CD8-positive, alpha-beta memory T cell (primary cell): ENCODE data around the gene SRPK1. TPM values are rescaled to one million over a fixed set of nuclear protein-coding genes. Genes with fewer than 3 reads are reported as not detected.

Experiments
- CTCF ChIA-PET: fragments of 350-600 bp; sonication (Branson Sonifier 250); formaldehyde crosslinking; loops from one replicate; lab custom pipeline; 2021; ENCODE audit warnings: antibody characterized with exemption; lab: Charles Lee
- POLR2A ChIA-PET: fragments of 350-600 bp; sonication (Branson Sonifier 250); formaldehyde crosslinking; loops from one replicate; lab custom pipeline; 2021; ENCODE audit warnings: antibody characterized with exemption; lab: Charles Lee
- DNase-seq, 5 donors: peaks; one replicate each; pipeline versions ENCODE4 v3.0.0 to v3.0.0-alpha.2; 2020 to 2022; ENCODE audit warnings: mixed read lengths in 1 of 5
- H3K27ac ChIP-seq: one replicate; pipeline ENCODE4 v1.7.0; 2013; ENCODE audit warnings: low read depth, mild to moderate bottlenecking, low read length, moderate library complexity
- H3K27me3 ChIP-seq: 2 replicates; pipeline ENCODE4 v1.7.0; 2013; ENCODE audit warnings: low read length, mild to moderate bottlenecking; ENCODE audit not compliant: insufficient read depth, poor library complexity, severe bottlenecking
- H3K36me3 ChIP-seq: 2 replicates; pipeline ENCODE4 v1.7.0; 2013; ENCODE audit warnings: mild to moderate bottlenecking, low read length, moderate library complexity; ENCODE audit not compliant: insufficient read depth
- H3K4me1 ChIP-seq: 2 replicates; pipeline ENCODE4 v1.7.0; 2013; ENCODE audit warnings: mild to moderate bottlenecking, low read length, moderate library complexity; ENCODE audit not compliant: insufficient read depth
- H3K4me3 ChIP-seq: 2 replicates; pipeline ENCODE4 v1.7.0; 2013; ENCODE audit warnings: mild to moderate bottlenecking, low read length
- H3K9me3 ChIP-seq: 2 replicates; pipeline ENCODE4 v1.7.0; 2013; ENCODE audit warnings: mild to moderate bottlenecking, low read length
- H3K27ac Mint-ChIP-seq, 8 donors: one replicate each; pipeline ENCODE4 v1.8.0; 2020 to 2021; ENCODE audit warnings: mixed read lengths in 8 of 8, mild to moderate bottlenecking in 6 of 8, inconsistent platforms in 3 of 8, moderate library complexity in 3 of 8
- H3K27me3 Mint-ChIP-seq, 2 donors: one replicate each; pipeline ENCODE4 v1.8.0; 2020 to 2021; ENCODE audit warnings: mixed read lengths in 2 of 2, mild to moderate bottlenecking in 1 of 2, moderate library complexity in 1 of 2
- H3K36me3 Mint-ChIP-seq, 3 donors: one replicate each; pipeline ENCODE4 v1.8.0; 2020 to 2021; ENCODE audit warnings: mixed read lengths in 3 of 3, inconsistent platforms in 1 of 3, mild to moderate bottlenecking in 1 of 3
- H3K4me1 Mint-ChIP-seq, 3 donors: one replicate each; pipeline ENCODE4 v1.8.0; 2020 to 2021; ENCODE audit warnings: mixed read lengths in 3 of 3, inconsistent platforms in 1 of 3, mild to moderate bottlenecking in 1 of 3
- H3K4me3 Mint-ChIP-seq, 7 donors: one replicate each; pipeline ENCODE4 v1.8.0; 2020 to 2021; ENCODE audit warnings: mixed read lengths in 7 of 7, mild to moderate bottlenecking in 6 of 7, moderate library complexity in 4 of 7, inconsistent platforms in 2 of 7
- H3K9me3 Mint-ChIP-seq, 5 donors: one replicate each; pipeline ENCODE4 v1.8.0; 2020 to 2022; ENCODE audit warnings: mixed read lengths in 5 of 5, mild to moderate bottlenecking in 3 of 5, moderate library complexity in 2 of 5, inconsistent platforms in 1 of 5
- polyA plus RNA-seq: library from polyadenylated mRNA; unstranded; fragments of 300-500 nt; fragmentation: Illumina TruSeq; gene quantifications from one replicate; pipeline ENCODE4 v1.2.3, GENCODE V29; 2021
- total RNA-seq, 2 experiments: library from RNA; stranded (reverse); gene quantifications; one replicate each; pipeline ENCODE4 v1.2.3, GENCODE V29; 2021

Gene SRPK1
- total RNA-seq (100 to 1,000 TPM; 114 TPM), polyA plus RNA-seq (49.1 TPM)

DNA sequence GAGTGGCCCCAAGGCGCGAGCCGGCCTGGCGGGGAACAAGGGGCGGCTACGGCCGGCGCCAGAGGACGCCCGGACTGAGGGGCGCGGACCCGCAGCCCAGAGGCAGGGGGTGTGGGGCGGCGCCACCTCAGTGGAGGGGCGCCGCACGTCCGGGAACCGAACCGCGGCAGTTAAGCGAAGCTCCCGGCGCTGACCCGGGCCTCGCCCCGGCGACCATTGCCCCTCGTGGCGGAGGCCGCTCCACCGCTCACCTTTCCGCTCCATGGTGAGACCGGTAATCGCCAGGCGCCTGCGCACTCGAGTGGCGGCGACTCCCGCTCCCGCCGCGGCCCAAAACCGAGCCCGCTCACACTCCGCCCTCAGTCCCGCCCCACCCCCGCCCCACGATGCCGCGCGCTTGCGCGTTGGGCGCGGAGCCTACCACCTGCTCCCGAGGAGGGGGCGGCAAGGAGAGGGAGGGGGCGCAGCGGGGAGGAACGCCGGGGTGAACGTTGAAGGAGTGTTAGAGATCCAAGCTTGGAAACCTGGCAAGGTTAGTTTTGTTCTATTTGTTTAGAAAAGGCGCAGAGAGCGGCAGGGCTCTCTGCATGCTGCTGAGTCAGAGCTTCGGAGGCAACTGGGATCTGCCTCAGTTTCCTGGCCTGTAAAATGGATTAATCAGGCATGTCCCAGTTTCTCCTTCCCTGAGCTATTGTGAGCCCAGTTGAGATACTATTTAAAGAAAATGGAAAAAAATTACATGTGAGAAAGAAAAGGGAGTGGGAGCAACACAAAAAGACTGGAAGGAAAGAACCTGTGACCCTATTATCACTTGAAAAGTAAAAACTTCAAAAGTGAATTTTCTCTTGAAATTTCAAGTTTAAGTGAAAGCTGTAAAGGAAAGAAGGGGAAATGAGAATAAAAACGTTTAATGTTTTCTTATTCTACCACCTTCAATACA is at the start of gene SRPK1:
TSS of gene SRPK1 (minus strand) at position 306 of the 940 bp plus-strand sequence. CDS start at position 264, 42 bp downstream.
- ChIA-PET POLR2A (interaction anchor here (0.6 kb wide), 1 partner anchor 170 kb away, joined by 3 read pairs; no protein-coding TSS in a partner anchor), CTCF (interaction anchor here (0.7 to 1.3 kb wide), 2 partner anchors 108 to 502 kb away, joined by 3 read pairs; no protein-coding TSS in a partner anchor)
- H3K4me3 ChIP-seq = peak within 1 kb of the TSS; percentile 81
- no peaks in the 10 kb centered on the region for H3K27me3 ChIP-seq
- no peaks in the 10 kb centered on the region for H3K9me3 Mint-ChIP-seq
- H3K27ac Mint-ChIP-seq = peak within 1 kb of the TSS; percentile 80 to 98 (median 94)
- peaks cover 0 to 22% (median 0%) of the 10 kb centered on the region in 3 donors for H3K36me3 Mint-ChIP-seq
- DNase-seq = peak; percentile 70 to 88 (median 76)
- peak within 1 kb of the TSS; percentile 92 to 99 (median 95) for H3K4me3 Mint-ChIP-seq
- no peaks in the 10 kb centered on the region for H3K36me3 ChIP-seq
- peaks cover 0 to 5% of the 10 kb centered on the region in 2 donors for H3K27me3 Mint-ChIP-seq
- peaks cover 36 to 47% (median 47%) of the 10 kb centered on the region in 3 donors for H3K4me1 Mint-ChIP-seq
- no peaks in the 10 kb centered on the region for H3K9me3 ChIP-seq
- H3K27ac ChIP-seq = peak within 1 kb of the TSS; percentile 60
- H3K4me1 ChIP-seq = peaks cover 31% of the 10 kb centered on the region

GRCh38 chr6:35970181-35970580 is 49.3 kb upstream of the SRPK1 start:
- no peak overlapping the region for H3K4me3 Mint-ChIP-seq
- POLR2A ChIA-PET = no interaction called here
- Histone ChIP-seq H3K4me3 (no peak overlapping the region), H3K27ac (no peak overlapping the region), H3K36me3 (no peaks in the 10 kb centered on the region), H3K4me1 (no peaks in the 10 kb centered on the region), H3K27me3 (no peaks in the 10 kb centered on the region), H3K9me3 (no peaks in the 10 kb centered on the region)
- H3K9me3 Mint-ChIP-seq = no peaks in the 10 kb centered on the region
- no peak for DNase-seq
- no peak overlapping the region for H3K27ac Mint-ChIP-seq
- H3K27me3 Mint-ChIP-seq = peaks cover 0 to 3% of the 10 kb centered on the region in 2 donors
- H3K4me1 Mint-ChIP-seq = no peaks in the 10 kb centered on the region
- no peaks in the 10 kb centered on the region for H3K36me3 Mint-ChIP-seq
- CTCF ChIA-PET = no interaction called here

DNA sequence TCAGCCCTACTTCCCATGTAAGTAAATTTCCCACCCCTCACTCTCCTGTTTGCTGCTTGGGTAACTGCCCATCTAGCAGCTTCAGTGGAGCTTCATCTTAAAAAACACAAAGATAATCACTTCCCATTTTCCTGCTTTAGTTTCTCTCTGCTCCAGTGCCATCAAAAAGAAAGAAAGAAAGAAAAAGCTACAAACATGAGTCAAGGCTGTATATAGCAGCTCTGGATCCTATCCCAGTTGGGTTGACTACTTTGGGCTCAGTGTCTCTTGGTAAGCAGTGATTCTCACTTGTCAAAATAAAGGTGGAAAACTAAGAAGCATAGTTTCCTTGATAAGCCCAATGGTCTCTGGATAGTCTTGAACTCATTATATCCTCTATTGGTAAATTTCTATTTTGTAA is 48.7 kb upstream of the SRPK1 start:
- no peaks in the 10 kb centered on the region for H3K36me3 ChIP-seq
- H3K27ac ChIP-seq = no peak overlapping the region
- H3K27me3 Mint-ChIP-seq = peaks cover 0 to 3% of the 10 kb centered on the region in 2 donors
- H3K9me3 ChIP-seq = no peaks in the 10 kb centered on the region
- no peaks in the 10 kb centered on the region for H3K4me1 ChIP-seq
- H3K4me3 ChIP-seq = no peak overlapping the region
- no peak overlapping the region for H3K27ac Mint-ChIP-seq
- H3K27me3 ChIP-seq = no peaks in the 10 kb centered on the region
- ChIA-PET POLR2A (no interaction called here), CTCF (no interaction called here)
- DNase-seq = no peak
- no peaks in the 10 kb centered on the region for H3K4me1 Mint-ChIP-seq
- H3K9me3 Mint-ChIP-seq = no peaks in the 10 kb centered on the region
- no peaks in the 10 kb centered on the region for H3K36me3 Mint-ChIP-seq
- H3K4me3 Mint-ChIP-seq = no peak overlapping the region

DNA sequence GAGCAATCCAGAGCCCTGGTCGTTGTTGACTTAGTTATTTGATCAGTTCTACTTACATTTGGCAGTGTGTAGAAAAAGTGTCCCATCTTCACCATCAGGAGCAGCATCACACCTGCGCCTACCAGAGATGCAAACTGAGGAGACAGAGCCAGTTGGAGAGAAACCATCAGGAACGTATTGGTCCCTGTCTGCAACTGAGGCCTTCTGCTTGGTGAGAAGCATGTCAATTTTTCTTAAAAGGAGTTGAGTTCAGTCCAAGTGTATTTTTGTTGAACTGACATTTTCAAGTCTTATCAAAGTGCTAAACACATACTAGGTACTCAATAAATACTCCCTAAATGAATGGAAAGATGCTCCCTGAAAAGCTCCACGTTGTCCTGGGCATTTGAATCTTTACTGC is 47.9 kb upstream of the SRPK1 start:
- DNase-seq = no peak
- H3K27me3 ChIP-seq = no peaks in the 10 kb centered on the region
- H3K4me3 Mint-ChIP-seq = no peak overlapping the region
- H3K4me1 ChIP-seq = no peaks in the 10 kb centered on the region
- no peaks in the 10 kb centered on the region for H3K9me3 ChIP-seq
- no peak overlapping the region for H3K27ac ChIP-seq
- ChIA-PET POLR2A (no interaction called here), CTCF (no interaction called here)
- no peaks in the 10 kb centered on the region for H3K4me1 Mint-ChIP-seq
- no peak overlapping the region for H3K4me3 ChIP-seq
- H3K36me3 ChIP-seq = no peaks in the 10 kb centered on the region
- H3K27ac Mint-ChIP-seq = peak overlapping the region in 1 of 8 donors; percentile 83
- H3K9me3 Mint-ChIP-seq = no peaks in the 10 kb centered on the region
- no peaks in the 10 kb centered on the region for H3K36me3 Mint-ChIP-seq
- peaks cover 0 to 3% of the 10 kb centered on the region in 2 donors for H3K27me3 Mint-ChIP-seq

DNA sequence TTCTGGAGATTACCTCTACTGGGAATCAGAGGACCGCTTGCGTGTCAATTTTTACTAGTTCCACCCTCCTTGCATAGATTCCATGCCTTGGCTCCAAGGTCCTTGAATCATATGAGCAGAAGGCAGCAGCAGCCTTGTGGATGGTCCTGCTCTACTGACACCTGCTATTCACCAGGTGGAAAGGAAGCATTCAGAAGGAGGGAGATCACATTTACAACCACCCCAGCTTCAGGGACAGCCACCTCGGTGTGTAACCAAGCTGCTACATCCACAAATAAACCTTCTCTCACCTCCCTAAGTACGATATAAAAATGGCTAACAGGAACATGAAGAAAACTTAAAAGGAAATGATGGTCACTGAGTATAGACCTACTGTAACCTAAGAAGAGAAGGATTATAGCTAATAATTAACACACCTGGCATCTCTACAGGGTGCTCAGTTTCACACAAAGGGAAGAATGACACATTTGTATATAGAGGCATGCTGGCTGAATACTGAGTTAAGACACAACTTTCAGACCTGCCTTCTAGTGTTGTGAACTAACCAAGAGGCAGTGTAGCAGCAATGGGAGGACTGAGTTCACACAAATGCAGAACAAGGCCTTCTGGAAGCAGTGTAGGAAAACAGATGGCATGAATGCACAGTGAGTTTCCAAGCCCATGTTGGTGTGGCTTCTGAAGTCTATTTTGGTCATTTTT is 46.3 kb upstream of the SRPK1 start:
- CTCF ChIA-PET = no interaction called here
- H3K27ac Mint-ChIP-seq = peak overlapping the region in 1 of 8 donors; percentile 24
- Histone ChIP-seq H3K9me3 (no peaks in the 10 kb centered on the region), H3K27me3 (no peaks in the 10 kb centered on the region), H3K4me3 (no peak overlapping the region), H3K27ac (no peak overlapping the region), H3K4me1 (no peaks in the 10 kb centered on the region), H3K36me3 (no peaks in the 10 kb centered on the region)
- H3K4me3 Mint-ChIP-seq = no peak overlapping the region
- no peaks in the 10 kb centered on the region for H3K4me1 Mint-ChIP-seq
- peaks cover 0 to 11% of the 10 kb centered on the region in 2 donors for H3K27me3 Mint-ChIP-seq
- no peaks in the 10 kb centered on the region for H3K9me3 Mint-ChIP-seq
- H3K36me3 Mint-ChIP-seq = no peaks in the 10 kb centered on the region
- no peak for DNase-seq
- POLR2A ChIA-PET = no interaction called here

DNA sequence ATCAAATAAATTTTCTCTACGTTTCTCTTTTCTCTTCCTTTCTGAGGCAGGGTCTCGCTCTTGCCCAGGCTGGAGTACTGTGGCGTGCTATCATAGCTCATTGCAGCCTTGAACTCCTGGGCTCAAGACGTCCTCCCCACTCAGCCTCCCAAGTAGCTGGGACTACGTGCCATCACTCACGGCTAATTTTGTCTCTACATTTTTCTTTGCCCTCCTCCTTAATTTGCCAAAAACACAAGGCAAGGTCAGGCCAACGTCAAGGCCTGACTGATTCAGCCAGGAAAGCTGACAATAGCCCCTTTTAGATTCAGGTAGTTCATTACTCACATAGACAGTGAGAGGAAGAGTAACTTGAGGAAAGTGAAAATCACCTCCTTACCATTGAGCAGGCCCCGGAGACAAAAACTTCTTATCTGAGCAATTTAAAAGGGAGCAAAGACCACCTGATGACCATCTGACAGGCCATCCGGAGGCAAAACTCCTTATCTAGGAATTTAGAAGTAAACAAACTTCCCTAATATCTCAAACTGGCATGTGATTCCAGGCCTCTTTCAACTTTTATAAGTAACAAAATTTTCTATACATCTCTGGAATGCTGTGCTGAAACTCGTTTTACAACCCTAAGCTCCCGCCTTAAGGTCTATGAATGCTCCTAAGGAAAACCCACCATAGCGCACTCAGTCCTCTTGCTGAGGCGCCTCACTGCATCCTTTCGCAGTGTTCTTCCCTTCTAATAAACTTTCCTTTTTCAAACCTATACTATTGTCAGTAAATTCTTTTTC is 42.1 kb upstream of the SRPK1 start:
- ChIA-PET POLR2A (no interaction called here), CTCF (no interaction called here)
- H3K9me3 ChIP-seq = no peaks in the 10 kb centered on the region
- no peaks in the 10 kb centered on the region for H3K9me3 Mint-ChIP-seq
- H3K4me1 ChIP-seq = no peaks in the 10 kb centered on the region
- no peak for DNase-seq
- no peak overlapping the region for H3K4me3 Mint-ChIP-seq
- no peak overlapping the region for H3K27ac Mint-ChIP-seq
- no peaks in the 10 kb centered on the region for H3K36me3 ChIP-seq
- peaks cover 13 to 36% of the 10 kb centered on the region in 2 donors for H3K27me3 Mint-ChIP-seq
- peaks cover 8% of the 10 kb centered on the region for H3K27me3 ChIP-seq
- no peaks in the 10 kb centered on the region for H3K4me1 Mint-ChIP-seq
- no peak overlapping the region for H3K4me3 ChIP-seq
- no peaks in the 10 kb centered on the region for H3K36me3 Mint-ChIP-seq
- H3K27ac ChIP-seq = no peak overlapping the region

DNA sequence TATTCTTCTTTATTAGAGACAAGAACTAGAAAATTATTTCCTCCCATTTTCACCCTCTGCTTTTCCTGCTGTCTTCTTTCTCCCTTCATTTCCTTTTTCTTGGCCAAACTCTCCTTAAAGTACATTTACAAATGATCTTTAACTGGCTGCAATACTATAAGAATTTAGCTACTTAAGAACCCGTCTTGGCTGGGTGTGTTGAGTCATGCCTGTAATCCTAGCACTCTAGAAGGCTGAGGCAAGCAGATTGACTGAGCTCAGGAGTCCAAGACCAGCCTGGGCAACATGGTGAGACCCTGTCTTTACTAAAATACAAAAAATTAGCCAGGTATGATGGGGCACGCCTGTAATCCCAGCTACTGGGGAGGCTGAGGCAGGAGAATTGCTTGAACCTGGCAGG is 39.3 kb upstream of the SRPK1 start:
- H3K27me3 ChIP-seq = peaks cover 8% of the 10 kb centered on the region
- no peaks in the 10 kb centered on the region for H3K36me3 ChIP-seq
- no peak overlapping the region for H3K27ac ChIP-seq
- DNase-seq = no peak
- peaks cover 13 to 45% of the 10 kb centered on the region in 2 donors for H3K27me3 Mint-ChIP-seq
- no peak overlapping the region for H3K4me3 ChIP-seq
- no peak overlapping the region for H3K4me3 Mint-ChIP-seq
- H3K4me1 ChIP-seq = no peaks in the 10 kb centered on the region
- ChIA-PET POLR2A (no interaction called here), CTCF (no interaction called here)
- H3K9me3 ChIP-seq = no peaks in the 10 kb centered on the region
- H3K27ac Mint-ChIP-seq = no peak overlapping the region
- H3K9me3 Mint-ChIP-seq = no peaks in the 10 kb centered on the region
- no peaks in the 10 kb centered on the region for H3K4me1 Mint-ChIP-seq
- no peaks in the 10 kb centered on the region for H3K36me3 Mint-ChIP-seq
